Spinal cord (tissue), 10 donors: ENCODE data around the gene ZFYVE28. TPM values are rescaled to one million over a fixed set of nuclear protein-coding genes. Genes with fewer than 3 reads are reported as not detected.
A peak's percentile ranks its signal among the peaks of the same experiment; 100 is the strongest.

Experiments
- DNase-seq, 6 donors: peaks; one replicate each; pipeline versions ENCODE4 v3.0.0 to v3.0.0-alpha.2; 2013 to 2015; ENCODE audit warnings: low spot score in 6 of 6, low read depth in 4 of 6
- H3K27ac ChIP-seq: one replicate; pipeline ENCODE4 v1.5.1; 2013; ENCODE audit warnings: low read depth, low read length, control low read depth
- H3K27me3 ChIP-seq: one replicate; pipeline ENCODE4 v1.6.1; 2013; ENCODE audit warnings: low read length; ENCODE audit not compliant: control insufficient read depth, insufficient read depth
- H3K36me3 ChIP-seq: one replicate; pipeline ENCODE4 v1.6.1; 2013; ENCODE audit warnings: low read length; ENCODE audit not compliant: control insufficient read depth, insufficient read depth
- H3K4me1 ChIP-seq: one replicate; pipeline ENCODE4 v1.6.1; 2013; ENCODE audit warnings: low read length; ENCODE audit not compliant: control insufficient read depth, insufficient read depth
- H3K4me3 ChIP-seq: one replicate; pipeline ENCODE4 v1.5.1; 2013; ENCODE audit warnings: low read depth, low read length, control low read depth
- H3K9me3 ChIP-seq: one replicate; pipeline ENCODE4 v1.6.1; 2013; ENCODE audit warnings: low read length; ENCODE audit not compliant: control insufficient read depth, insufficient read depth
- WGBS: methylation state at CpG from one replicate; pipeline ENCODE4 v1.1.5; 2013; ENCODE audit warnings: missing lambda C conversion rate; ENCODE audit not compliant: insufficient coverage; 5-methylcytosine and 5-hydroxymethylcytosine counted together
- polyA plus RNA-seq, 2 donors: library from polyadenylated mRNA; unstranded; fragments of 120-200 nt; gene quantifications; one replicate each; pipeline ENCODE4 v1.2.1, GENCODE V29; 2013; ENCODE audit not compliant: insufficient read length in 2 of 2
- total RNA-seq, 2 donors: library from RNA; depleted of rRNA in 1 of 2; stranded (reverse); fragments of 120-200 nt in 1 of 2; fragments of >200 nt in 1 of 2; gene quantifications; one replicate each; pipeline versions ENCODE4 v1.2.3 to v1.2.4, GENCODE V29; 2013 to 2014
- donor health status: healthy.

Gene ZFYVE28
- total and polyA plus RNA-seq, 4 donors, result 7.9 to 13.9 (median 9.8) TPM

DNA sequence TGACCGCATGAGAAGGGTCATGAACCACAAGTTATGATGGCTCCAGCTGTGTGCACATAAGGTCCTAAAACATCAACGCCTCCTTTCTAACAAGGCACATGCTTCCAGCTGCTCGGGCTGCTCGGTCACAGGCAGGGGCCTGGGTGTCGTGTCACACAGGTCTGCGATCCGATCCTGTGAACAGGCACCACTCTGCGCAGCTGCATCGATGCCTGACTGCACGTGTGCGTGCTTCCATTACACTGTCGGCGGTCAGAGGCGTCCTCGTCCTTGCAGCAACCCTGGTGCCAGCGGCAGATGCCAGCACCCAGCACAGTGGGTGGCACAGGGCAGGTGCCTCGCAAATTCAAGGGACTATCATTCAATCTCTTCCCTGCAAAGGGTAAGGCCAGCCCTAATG lies 23.9 kb downstream of the ZFYVE28 start:
- no peak for DNase-seq
- Histone ChIP-seq H3K4me3 (no peak overlapping the region), H3K27me3 (peaks cover 6% of the 10 kb centered on the region), H3K9me3 (no peaks in the 10 kb centered on the region), H3K4me1 (peaks cover 28% of the 10 kb centered on the region), H3K36me3 (no peaks in the 10 kb centered on the region), H3K27ac (no peak overlapping the region)
- 81% methylated on average over 16 of the region's 17 CpGs for WGBS

DNA sequence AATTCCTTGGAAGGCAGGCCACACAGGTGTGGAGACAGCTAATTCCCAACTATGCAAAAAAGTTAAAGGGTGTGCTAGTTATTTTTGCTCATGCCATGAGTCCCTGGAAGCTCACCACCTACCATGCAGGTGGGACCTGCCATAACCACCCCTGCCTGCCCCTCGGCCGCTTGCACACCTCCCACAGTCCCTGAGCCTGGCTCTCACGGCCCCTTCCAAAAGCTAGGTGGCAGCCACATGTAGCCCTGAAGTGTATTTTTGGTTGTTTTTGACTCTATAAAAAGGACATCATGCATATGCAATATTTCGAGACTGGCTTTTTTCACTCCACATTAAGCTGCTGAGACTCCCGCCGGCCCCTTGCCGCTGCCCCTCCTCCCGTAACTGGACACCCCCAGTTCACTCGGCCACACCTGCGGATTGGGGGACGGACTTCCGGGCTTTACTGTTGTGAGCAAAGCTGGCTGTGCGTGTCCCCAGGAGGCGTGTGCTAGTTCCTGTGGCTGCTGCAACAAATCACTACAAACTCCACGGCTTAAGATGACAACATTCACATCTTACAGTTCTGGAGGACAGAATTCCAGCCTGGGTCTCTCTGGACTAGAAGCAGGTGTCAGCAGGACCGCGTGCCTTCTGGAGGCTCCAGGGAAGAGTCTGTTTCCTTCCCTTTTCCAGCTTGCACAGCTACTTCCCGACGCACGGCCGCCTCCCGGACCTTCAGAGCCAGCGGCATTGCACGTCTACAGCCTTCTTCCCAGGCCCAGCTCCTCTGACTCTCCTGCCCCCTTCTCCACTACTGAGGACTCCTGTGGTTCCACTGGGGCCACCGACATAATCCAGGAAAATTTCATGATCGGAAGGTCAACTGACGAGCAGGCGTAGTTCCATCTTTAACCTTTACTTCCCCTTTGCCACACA lies 24.8 kb downstream of the ZFYVE28 start:
- Histone ChIP-seq H3K36me3 (no peaks in the 10 kb centered on the region), H3K9me3 (no peaks in the 10 kb centered on the region), H3K4me1 (peaks cover 36% of the 10 kb centered on the region), H3K27ac (no peak overlapping the region), H3K27me3 (peaks cover 6% of the 10 kb centered on the region), H3K4me3 (no peak overlapping the region)
- peak in 1 of 6 donors; percentile 37 for DNase-seq
- 25% methylated on average over 25 of the region's 28 CpGs for WGBS

DNA sequence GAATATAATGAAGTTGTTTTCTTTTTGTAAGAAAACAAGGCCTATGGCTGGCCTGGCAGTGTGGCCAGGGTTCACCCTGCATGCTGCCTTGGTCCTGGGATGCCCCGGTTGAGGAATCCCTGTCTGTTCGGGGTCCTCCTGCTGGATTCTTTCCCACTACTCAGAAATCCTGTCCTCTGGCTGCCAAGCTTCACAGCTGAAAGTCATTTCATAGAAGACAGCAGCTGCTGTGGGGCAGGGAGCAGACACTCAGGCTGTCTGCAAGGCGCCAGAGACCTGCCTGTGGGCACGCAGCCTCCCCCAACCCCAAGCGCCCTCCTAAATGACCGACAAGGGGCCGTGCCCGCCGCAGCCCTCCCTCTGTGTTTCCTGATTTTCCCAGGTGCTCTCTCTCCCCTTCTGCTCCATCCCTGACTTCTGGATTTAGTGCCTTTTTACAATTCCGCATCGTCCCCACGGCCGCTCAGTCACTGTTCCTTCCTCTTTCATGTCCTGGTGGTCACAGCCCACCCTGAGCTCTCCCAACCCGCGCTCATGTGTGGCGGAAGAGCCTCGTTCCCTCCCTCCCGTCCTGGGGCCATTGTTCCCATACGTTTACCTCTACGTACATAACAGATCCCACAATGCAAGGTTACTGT lies 27.5 kb downstream of the ZFYVE28 start:
- Histone ChIP-seq H3K4me1 (peaks cover 37% of the 10 kb centered on the region), H3K27me3 (peaks cover 6% of the 10 kb centered on the region), H3K27ac (no peak overlapping the region), H3K9me3 (no peaks in the 10 kb centered on the region), H3K4me3 (no peak overlapping the region), H3K36me3 (no peaks in the 10 kb centered on the region)
- DNase-seq, result peak in 2 of 6 donors; percentile 50 to 76
- 17% methylated on average over 17 of the region's 20 CpGs for WGBS

- Histone ChIP-seq H3K27me3 (peaks cover 6% of the 10 kb centered on the region), H3K4me3 (no peak overlapping the region), H3K36me3 (no peaks in the 10 kb centered on the region), H3K27ac (no peak overlapping the region), H3K4me1 (peaks cover 44% of the 10 kb centered on the region), H3K9me3 (no peaks in the 10 kb centered on the region)
- DNase-seq, result no peak
- WGBS, result 59% methylated on average over 8 of the region's 9 CpGs
These were observed 28.3 kb downstream of the ZFYVE28 start for GRCh38 chr4:2390146-2390545.

DNA sequence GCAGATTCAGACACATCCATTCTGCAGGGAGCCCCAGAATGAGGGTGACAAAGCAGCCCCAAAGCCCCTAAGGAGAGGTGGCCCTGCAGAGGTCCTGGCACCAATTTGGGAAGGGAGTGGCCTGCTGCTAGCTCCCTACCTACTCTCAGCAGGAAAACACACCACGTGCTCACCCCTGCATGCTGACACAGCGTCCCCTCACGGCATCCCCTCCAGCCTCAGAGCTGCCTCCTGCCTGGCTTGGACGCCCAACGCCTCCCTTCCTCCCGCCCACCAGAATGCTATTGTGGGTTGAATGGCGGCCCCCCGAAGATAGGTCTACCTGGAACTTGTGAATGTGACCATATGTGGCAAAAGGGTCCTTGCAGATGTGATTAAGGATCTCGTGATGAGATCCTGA lies 28.8 kb downstream of the ZFYVE28 start:
- no peak overlapping the region for H3K27ac ChIP-seq
- H3K27me3 ChIP-seq, result peaks cover 6% of the 10 kb centered on the region
- H3K4me3 ChIP-seq, result no peak overlapping the region
- WGBS, result 51% methylated on average over 6 of the region's 9 CpGs
- H3K4me1 ChIP-seq, result peaks cover 44% of the 10 kb centered on the region
- no peaks in the 10 kb centered on the region for H3K9me3 ChIP-seq
- DNase-seq, result no peak
- H3K36me3 ChIP-seq, result no peaks in the 10 kb centered on the region

DNA sequence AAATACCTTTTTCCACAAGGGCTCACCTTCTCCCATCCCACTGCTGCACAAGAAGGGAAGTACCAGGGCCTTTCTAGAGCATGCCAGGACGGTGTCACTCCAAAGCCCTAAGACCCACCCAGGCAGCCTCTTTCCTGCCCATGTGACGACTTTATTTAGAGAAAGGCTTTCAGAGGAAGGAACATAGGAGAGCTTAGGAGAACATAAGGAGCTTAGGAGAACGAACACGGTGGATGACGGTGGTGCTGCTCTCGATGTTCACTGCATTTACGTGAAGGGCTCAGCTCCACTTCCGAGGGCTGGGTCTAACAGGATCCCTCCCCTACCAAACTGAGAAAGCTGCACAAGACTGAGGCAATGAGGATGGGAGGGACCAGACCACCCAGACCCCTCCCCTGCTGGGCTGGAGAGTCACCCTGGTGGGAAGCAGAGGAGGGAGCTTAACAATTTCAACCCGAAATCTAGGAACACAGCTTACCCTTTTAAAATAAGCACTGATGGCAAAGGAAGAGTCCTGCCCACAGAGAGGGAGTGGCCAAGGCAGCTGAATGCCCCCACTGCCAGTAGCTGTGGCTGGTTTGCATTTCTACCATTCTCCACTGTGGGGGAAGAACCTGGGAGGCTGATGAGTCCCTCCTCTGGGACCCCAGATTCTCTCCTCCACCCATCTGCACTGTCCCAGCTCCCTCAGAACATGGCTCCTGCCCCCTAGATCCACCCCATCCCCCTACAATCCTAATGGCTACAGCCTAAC lies 29.8 kb downstream of the ZFYVE28 start:
- H3K27ac ChIP-seq, result no peak overlapping the region
- H3K9me3 ChIP-seq, result no peaks in the 10 kb centered on the region
- peaks cover 36% of the 10 kb centered on the region for H3K4me1 ChIP-seq
- WGBS, result 85% methylated on average over 5 of the region's 9 CpGs
- H3K4me3 ChIP-seq, result no peak overlapping the region
- no peak for DNase-seq
- H3K27me3 ChIP-seq, result peaks cover 6% of the 10 kb centered on the region
- H3K36me3 ChIP-seq, result no peaks in the 10 kb centered on the region

GRCh38 chr4:2387829-2388228 lies 30.6 kb downstream of the ZFYVE28 start:
- no peaks in the 10 kb centered on the region for H3K9me3 ChIP-seq
- peaks cover under 1% of the 10 kb centered on the region for H3K27me3 ChIP-seq
- no peak for DNase-seq
- WGBS, result 73% methylated on average over 12 of the region's 12 CpGs
- H3K4me3 ChIP-seq, result no peak overlapping the region
- H3K36me3 ChIP-seq, result no peaks in the 10 kb centered on the region
- H3K4me1 ChIP-seq, result peaks cover 32% of the 10 kb centered on the region
- H3K27ac ChIP-seq, result no peak overlapping the region

- no peak overlapping the region for H3K4me3 ChIP-seq
- peaks cover 32% of the 10 kb centered on the region for H3K4me1 ChIP-seq
- H3K27ac ChIP-seq, result no peak overlapping the region
- H3K9me3 ChIP-seq, result no peaks in the 10 kb centered on the region
- WGBS, result 94% methylated on average over 16 of the region's 17 CpGs
- no peaks in the 10 kb centered on the region for H3K27me3 ChIP-seq
- H3K36me3 ChIP-seq, result no peaks in the 10 kb centered on the region
- DNase-seq, result no peak
These were observed 31.2 kb downstream of the ZFYVE28 start for GRCh38 chr4:2387218-2387617.

- WGBS, result 84% methylated on average over 19 of the region's 19 CpGs
- H3K9me3 ChIP-seq, result no peaks in the 10 kb centered on the region
- no peak overlapping the region for H3K4me3 ChIP-seq
- peaks cover 32% of the 10 kb centered on the region for H3K4me1 ChIP-seq
- no peak overlapping the region for H3K27ac ChIP-seq
- no peaks in the 10 kb centered on the region for H3K27me3 ChIP-seq
- no peak for DNase-seq
- H3K36me3 ChIP-seq, result no peaks in the 10 kb centered on the region
These were observed 31.7 kb downstream of the ZFYVE28 start for GRCh38 chr4:2386717-2387116.
